GM12878 (cell line): ENCODE results near the gene MAFF. TPM values are rescaled to one million over a fixed set of nuclear protein-coding genes. Genes with fewer than 3 reads are reported as not detected.

Source experiments
- ATAC-seq: fragments of 200-7000 bp; cut with Tn5 transposase; 3 replicates; pipeline ENCODE4 v1.9.1; 2020; ENCODE audit warnings: mild to moderate bottlenecking, moderate library complexity
- BruUV-seq: library from RNA; stranded (reverse); fragments of 400-500 nt; replicated peaks from 2 replicates; lab custom pipeline; 2021; lab: Mats Ljungman, UMichigan
- CTCF ChIA-PET: fragments of 300-600 bp; sonication (Branson Sonifier 250); formaldehyde crosslinking; extraction: SDS; loops from one replicate; lab custom pipeline; 2021; ENCODE audit warnings: inconsistent platforms; lab: Yijun Ruan, JAX
- POLR2A ChIA-PET: fragments of 350-600 bp; formaldehyde crosslinking; extraction: SDS; loops from one replicate; lab custom pipeline; 2021; ENCODE audit warnings: inconsistent platforms; lab: Charles Lee
- RAD21 ChIA-PET: fragments of 300-600 bp; sonication (Branson Sonifier 250); formaldehyde crosslinking; loops from one replicate; lab custom pipeline; 2023; ENCODE audit warnings: antibody characterized with exemption; ENCODE audit not compliant: unreplicated experiment; lab: Charles Lee
- SMC1A ChIA-PET: fragments of 300-600 bp; sonication (Branson Sonifier 250); formaldehyde crosslinking; loops from one replicate; lab custom pipeline; 2023; ENCODE audit not compliant: unreplicated experiment, uncharacterized antibody; lab: Charles Lee
- DNase-seq: peaks from one replicate; pipeline ENCODE4 v3.0.0-alpha.2; 2011; ENCODE audit warnings: low read depth, low spot score
- FAIRE-seq: peaks from 3 replicates; lab custom pipeline; 2011; peaks lifted over from hg19 to GRCh38; lab: Jason Lieb, UNC
- H2AFZ ChIP-seq: 2 replicates; pipeline ENCODE4 v1.6.0; 2011; ENCODE audit warnings: low read depth, low read length, control low read depth; ENCODE audit not compliant: control insufficient read depth
- H3K27ac ChIP-seq: 2 replicates; pipeline ENCODE4 v1.5.1; 2011; ENCODE audit warnings: control low read depth; ENCODE audit not compliant: control insufficient read depth, insufficient read depth
- H3K27me3 ChIP-seq, 2 experiments: replicated peaks in 1 of 2; 2 replicates each; pipeline versions ENCODE4 v1.6.0 to v1.6.1; 2011; ENCODE audit warnings: low read length in 1 of 2; ENCODE audit not compliant: control insufficient read depth in 2 of 2, insufficient read depth in 2 of 2
- H3K36me3 ChIP-seq, 2 experiments: 2 replicates each; pipeline ENCODE4 v1.5.1; 2011; ENCODE audit warnings: low read length in 1 of 2; ENCODE audit not compliant: control insufficient read depth in 2 of 2, insufficient read depth in 2 of 2
- H3K4me1 ChIP-seq: 2 replicates; pipeline ENCODE4 v1.6.1; 2011; ENCODE audit warnings: mild to moderate bottlenecking, low read length, moderate library complexity, mixed read lengths; ENCODE audit not compliant: control insufficient read depth, insufficient read depth
- H3K4me2 ChIP-seq: 2 replicates; pipeline ENCODE4 v1.6.0; 2011; ENCODE audit warnings: control low read depth; ENCODE audit not compliant: control insufficient read depth, insufficient read depth
- H3K4me3 ChIP-seq: fragments of 200-600 bp; sonication (generic); 2 replicates; pipeline ENCODE4 v1.5.1; 2016
- H3K79me2 ChIP-seq: 2 replicates; pipeline ENCODE4 v1.6.0; 2011; ENCODE audit warnings: low read length; ENCODE audit not compliant: control insufficient read depth, insufficient read depth
- H3K9ac ChIP-seq: 2 replicates; pipeline ENCODE4 v1.8.0; 2011; ENCODE audit warnings: low read length, control low read depth, mixed read lengths; ENCODE audit not compliant: control insufficient read depth, insufficient read depth
- H3K9me3 ChIP-seq: replicated peaks from 3 replicates; pipeline ENCODE4 v1.5.1; 2011; ENCODE audit warnings: mild to moderate bottlenecking, low read length; ENCODE audit not compliant: control insufficient read depth, insufficient read depth
- H4K20me1 ChIP-seq: 2 replicates; pipeline ENCODE4 v1.6.0; 2011; ENCODE audit not compliant: control insufficient read depth, insufficient read depth
- CREB1 ChIP-seq: IDR thresholded peaks from 2 replicates; pipeline ENCODE4 v1.6.1; 2012; ENCODE audit warnings: low read depth, mild to moderate bottlenecking, inconsistent platforms
- ESRRA ChIP-seq: IDR thresholded peaks from 2 replicates; pipeline ENCODE4 v1.6.1; 2012; ENCODE audit warnings: mild to moderate bottlenecking, low read length, improper control_type of control experiment
- SPI1 ChIP-seq: IDR thresholded peaks from 2 replicates; pipeline ENCODE4 v1.6.1; 2011; ENCODE audit warnings: low read depth, mild to moderate bottlenecking, low read length, moderate library complexity, borderline replicate concordance; ENCODE audit not compliant: insufficient read depth
- ZBTB40 ChIP-seq: fragments of 450-650 bp; IDR thresholded peaks from 2 replicates; pipeline ENCODE4 v1.6.1; 2016; ENCODE audit warnings: mild to moderate bottlenecking, moderate library complexity, borderline replicate concordance
- WGBS: methylation state at CpG from one replicate; pipeline ENCODE4 v1.1.6; 2016; ENCODE audit warnings: low lambda C conversion rate; ENCODE audit not compliant: insufficient replicate concordance, insufficient coverage; ENCODE audit errors: missing lambda C conversion rate; 5-methylcytosine and 5-hydroxymethylcytosine counted together
- in situ Hi-C: fragments of 300-500 bp; cut with MboI; formaldehyde crosslinking; loops from 9 replicates; pipeline ENCODE4 v1.14.3; 2018; ENCODE audit warnings: mixed read lengths
- intact Hi-C: fragments of 100-400 bp; cut with micrococcal nuclease; formaldehyde crosslinking; loops from one replicate; pipeline ENCODE4 v1.14.2; 2022; ENCODE audit not compliant: unreplicated experiment
- polyA plus RNA-seq, 11 experiments: library from polyadenylated mRNA; depleted of rRNA in 4 of 11; unstranded in 6 of 11; stranded (reverse) in 5 of 11; fragments of >200 nt; fragmentation: Nextera tagmentation in 4 of 11; fragmentation: Illumina TruSeq in 1 of 11; extraction: Ambion mirVana in 4 of 11; extraction: Trizol in 1 of 11; gene quantifications; 1 replicate in 1 of 11; 2 replicates in 10 of 11; pipeline versions ENCODE4 v1.2.1 to v1.2.3, GENCODE V29; 2011 to 2016; ENCODE audit warnings: inconsistent platforms in 2 of 11, missing spikeins in 2 of 11, low read depth in 1 of 11
- total RNA-seq, 4 experiments: library from RNA; depleted of rRNA in 3 of 4; stranded (reverse); fragments of >200 nt in 3 of 4; fragmentation: Illumina TruSeq in 1 of 4; extraction: Trizol in 1 of 4; gene quantifications; 2 replicates each; pipeline versions ENCODE4 v1.2.1 to v1.2.3, GENCODE V29; 2013 to 2021
- TF ChIP-seq, protein P1 (sequence below): fragments of 450-650 bp; conservative IDR thresholded peaks from 2 replicates; pipeline ENCODE4 v1.6.1; 2017; ENCODE audit warnings: mild to moderate bottlenecking, moderate library complexity
- TF ChIP-seq, protein P2 (sequence below): fragments of 450-650 bp; IDR thresholded peaks from 2 replicates; pipeline ENCODE4 v1.6.1; 2017; ENCODE audit warnings: antibody characterized with exemption, mild to moderate bottlenecking, moderate library complexity

MAFF gene
- total and polyA plus RNA-seq, 10 of the 15 experiments (the other 5 are each of a cell fraction or from before 2014, with no cell fraction given) = 0.22 to 2.3 (median 0.81) TPM; not detected in 1

DNA sequence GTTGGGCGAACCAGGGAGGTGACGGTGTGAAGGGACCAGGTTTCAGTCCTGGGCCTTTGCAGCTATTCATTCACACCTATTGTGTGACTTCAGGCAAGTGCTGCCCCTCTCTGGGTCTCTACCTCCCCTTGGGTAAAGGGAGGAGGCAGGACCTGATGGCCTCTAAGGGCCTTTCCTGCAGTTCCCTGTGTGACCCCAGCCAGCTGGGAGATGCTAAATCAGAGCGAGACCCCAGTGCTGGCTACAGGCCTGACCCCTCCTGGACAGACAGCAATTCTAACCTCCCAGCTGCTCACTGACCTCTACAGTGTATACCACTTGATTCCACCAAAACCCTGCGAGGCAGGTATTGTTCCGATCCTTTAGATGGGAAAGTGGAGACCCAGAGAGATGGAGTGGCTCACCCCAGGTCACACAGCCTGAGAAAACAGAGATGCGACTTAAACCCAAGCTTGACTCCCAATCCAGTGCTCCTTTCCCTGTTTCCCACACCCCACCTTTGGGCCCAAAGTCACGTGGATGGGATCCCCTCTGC lies 6.2 kb downstream of the MAFF start (continued):
- TF ChIP-seq ZBTB40 = no peak
- TF ChIP-seq ESRRA = no peak
- TF ChIP-seq, protein P1, sequence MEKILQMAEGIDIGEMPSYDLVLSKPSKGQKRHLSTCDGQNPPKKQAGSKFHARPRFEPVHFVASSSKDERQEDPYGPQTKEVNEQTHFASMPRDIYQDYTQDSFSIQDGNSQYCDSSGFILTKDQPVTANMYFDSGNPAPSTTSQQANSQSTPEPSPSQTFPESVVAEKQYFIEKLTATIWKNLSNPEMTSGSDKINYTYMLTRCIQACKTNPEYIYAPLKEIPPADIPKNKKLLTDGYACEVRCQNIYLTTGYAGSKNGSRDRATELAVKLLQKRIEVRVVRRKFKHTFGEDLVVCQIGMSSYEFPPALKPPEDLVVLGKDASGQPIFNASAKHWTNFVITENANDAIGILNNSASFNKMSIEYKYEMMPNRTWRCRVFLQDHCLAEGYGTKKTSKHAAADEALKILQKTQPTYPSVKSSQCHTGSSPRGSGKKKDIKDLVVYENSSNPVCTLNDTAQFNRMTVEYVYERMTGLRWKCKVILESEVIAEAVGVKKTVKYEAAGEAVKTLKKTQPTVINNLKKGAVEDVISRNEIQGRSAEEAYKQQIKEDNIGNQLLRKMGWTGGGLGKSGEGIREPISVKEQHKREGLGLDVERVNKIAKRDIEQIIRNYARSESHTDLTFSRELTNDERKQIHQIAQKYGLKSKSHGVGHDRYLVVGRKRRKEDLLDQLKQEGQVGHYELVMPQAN = no peak
- no peak for TF ChIP-seq CREB1

DNA sequence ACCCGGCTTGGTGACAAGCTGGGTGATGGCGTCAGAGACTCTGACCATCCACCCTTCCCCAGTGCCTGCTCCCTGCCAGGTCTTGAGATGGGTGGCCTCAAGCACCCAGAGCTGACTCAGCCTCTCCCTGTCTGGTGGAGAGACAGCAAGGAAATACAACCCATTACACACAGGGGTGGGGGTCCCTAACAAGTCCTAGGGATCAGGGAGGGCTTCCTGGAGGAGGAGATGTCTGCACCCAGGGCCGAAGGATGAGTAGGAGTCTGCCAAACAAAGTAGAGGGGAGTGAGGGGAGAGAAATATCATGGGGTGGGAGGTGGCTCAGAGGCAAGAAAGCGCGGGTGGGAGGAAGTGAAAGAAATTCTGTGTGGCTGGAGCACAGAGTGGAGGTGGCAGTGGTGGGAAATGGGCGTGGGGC lies 6.8 kb downstream of the MAFF start:
- no peaks in the 10 kb centered on the region for H3K79me2 ChIP-seq
- intact Hi-C loops = no loop called here
- H3K27ac ChIP-seq = no peak overlapping the region
- no peak overlapping the region for H3K9ac ChIP-seq
- no peaks in the 10 kb centered on the region for H3K27me3 ChIP-seq
- no peaks in the 10 kb centered on the region for H3K36me3 ChIP-seq
- H3K4me3 ChIP-seq = no peak overlapping the region
- FAIRE-seq = no peak
- CTCF ChIA-PET = interaction anchor here (1.2 kb wide), 2 partner anchors 16 to 27 kb away, joined by 3 read pairs; partner anchors contain the start of gene PLA2G6
- WGBS = 69% methylated on average over 4 of the region's 6 CpGs
- POLR2A ChIA-PET = interaction anchor here (1.3 to 2.0 kb wide), 2 partner anchors 25 to 27 kb away, joined by 3 to 6 read pairs; partner anchors contain the start of gene PLA2G6
- no peaks in the 10 kb centered on the region for H4K20me1 ChIP-seq
- H3K4me2 ChIP-seq = no peak overlapping the region
- no peak for ATAC-seq
- peak; percentile 67 for TF ChIP-seq SPI1
- TF ChIP-seq, protein P2, sequence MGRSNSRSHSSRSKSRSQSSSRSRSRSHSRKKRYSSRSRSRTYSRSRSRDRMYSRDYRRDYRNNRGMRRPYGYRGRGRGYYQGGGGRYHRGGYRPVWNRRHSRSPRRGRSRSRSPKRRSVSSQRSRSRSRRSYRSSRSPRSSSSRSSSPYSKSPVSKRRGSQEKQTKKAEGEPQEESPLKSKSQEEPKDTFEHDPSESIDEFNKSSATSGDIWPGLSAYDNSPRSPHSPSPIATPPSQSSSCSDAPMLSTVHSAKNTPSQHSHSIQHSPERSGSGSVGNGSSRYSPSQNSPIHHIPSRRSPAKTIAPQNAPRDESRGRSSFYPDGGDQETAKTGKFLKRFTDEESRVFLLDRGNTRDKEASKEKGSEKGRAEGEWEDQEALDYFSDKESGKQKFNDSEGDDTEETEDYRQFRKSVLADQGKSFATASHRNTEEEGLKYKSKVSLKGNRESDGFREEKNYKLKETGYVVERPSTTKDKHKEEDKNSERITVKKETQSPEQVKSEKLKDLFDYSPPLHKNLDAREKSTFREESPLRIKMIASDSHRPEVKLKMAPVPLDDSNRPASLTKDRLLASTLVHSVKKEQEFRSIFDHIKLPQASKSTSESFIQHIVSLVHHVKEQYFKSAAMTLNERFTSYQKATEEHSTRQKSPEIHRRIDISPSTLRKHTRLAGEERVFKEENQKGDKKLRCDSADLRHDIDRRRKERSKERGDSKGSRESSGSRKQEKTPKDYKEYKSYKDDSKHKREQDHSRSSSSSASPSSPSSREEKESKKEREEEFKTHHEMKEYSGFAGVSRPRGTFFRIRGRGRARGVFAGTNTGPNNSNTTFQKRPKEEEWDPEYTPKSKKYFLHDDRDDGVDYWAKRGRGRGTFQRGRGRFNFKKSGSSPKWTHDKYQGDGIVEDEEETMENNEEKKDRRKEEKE = no peak
- TF ChIP-seq, all 136 proteins: peak for 1
- Histone ChIP-seq H2AFZ (no peak overlapping the region), H3K9me3 (no peaks in the 10 kb centered on the region), H3K4me1 (peaks cover 37% of the 10 kb centered on the region)
- no peak for DNase-seq
- in situ Hi-C loops = no loop called here
- no TSS peak for BruUV-seq
- RAD21 ChIA-PET = no interaction called here
- SMC1A ChIA-PET = interaction anchor here (1.0 to 2.4 kb wide), 2 partner anchors 32 to 93 kb away, joined by 3 to 9 read pairs; no protein-coding TSS in a partner anchor
